Endothelial cell of umbilical vein (primary cell): ENCODE data around the gene CTNNA2.

ENCODE experiments used
- CTCF ChIP-seq, 2 donors: IDR thresholded peaks; 1 replicate in 1 of 2; 2 replicates in 1 of 2; pipeline ENCODE4 v1.5.1; 2011; ENCODE audit warnings: low read length in 2 of 2, mild to moderate bottlenecking in 2 of 2, moderate library complexity in 2 of 2, control low read depth in 1 of 2, inconsistent platforms in 1 of 2, low read depth in 1 of 2; ENCODE audit not compliant: insufficient read depth in 1 of 2; ENCODE audit errors: extremely low read depth in 1 of 2
- EZH2 ChIP-seq: IDR thresholded peaks from 2 replicates; pipeline ENCODE4 v1.6.1; 2012; ENCODE audit warnings: borderline replicate concordance, low read depth, mild to moderate bottlenecking, moderate library complexity, low read length, inconsistent platforms; ENCODE audit not compliant: severe bottlenecking
- FOS ChIP-seq: IDR thresholded peaks from 2 replicates; pipeline ENCODE4 v1.6.1; 2011; ENCODE audit warnings: mild to moderate bottlenecking, low read length, moderate library complexity, borderline replicate concordance; ENCODE audit not compliant: insufficient read depth
- JUN ChIP-seq: IDR thresholded peaks from 2 replicates; pipeline ENCODE4 v1.6.1; 2011; ENCODE audit warnings: borderline replicate concordance, low read depth; ENCODE audit not compliant: insufficient read length, insufficient read depth
- MYC ChIP-seq: IDR thresholded peaks from one replicate; pipeline ENCODE4 v1.6.1; 2011; ENCODE audit warnings: mild to moderate bottlenecking, low read depth, low read length
- POLR2A ChIP-seq: IDR thresholded peaks from 2 replicates; pipeline ENCODE4 v1.6.1; 2012; ENCODE audit warnings: low read depth, mild to moderate bottlenecking, control low read depth, low read length
- POLR2AphosphoS5 ChIP-seq: IDR thresholded peaks from 2 replicates; pipeline ENCODE4 v1.6.1; 2012; ENCODE audit warnings: low read depth, mild to moderate bottlenecking, control low read depth, low read length, moderate library complexity; ENCODE audit not compliant: insufficient read depth
- TF ChIP-seq, protein P1 (sequence below): IDR thresholded peaks from 2 replicates; pipeline ENCODE4 v1.6.1; 2011; ENCODE audit not compliant: insufficient read depth, insufficient read length

GRCh38 chr2:80238692-80239469 lies 726.0 kb downstream of the CTNNA2 start:
- peak; percentile 15 to 21 for TF ChIP-seq CTCF (IDR thresholded peaks at IDR 0.05; ENCODE audit: extremely low read depth in 1 of 2, insufficient read depth in 1 of 2, low read depth in 1 of 2, low read length in 2 of 2)
- no peak for TF ChIP-seq MYC
- TF ChIP-seq POLR2AphosphoS5 = no peak
- no peak for TF ChIP-seq POLR2A
- TF ChIP-seq, protein P1, sequence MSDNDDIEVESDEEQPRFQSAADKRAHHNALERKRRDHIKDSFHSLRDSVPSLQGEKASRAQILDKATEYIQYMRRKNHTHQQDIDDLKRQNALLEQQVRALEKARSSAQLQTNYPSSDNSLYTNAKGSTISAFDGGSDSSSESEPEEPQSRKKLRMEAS = no peak
- no peak for TF ChIP-seq EZH2
- TF ChIP-seq JUN = no peak
- TF ChIP-seq FOS = no peak
